Immature natural killer cell (primary cell): Measurements from ENCODE around the gene WAS. TPM values are rescaled to one million over a fixed set of nuclear protein-coding genes. Genes with fewer than 3 reads are reported as not detected.
"Not testable (repeated sequence)": the region's sequence is repeated elsewhere in the genome, so short reads cannot be mapped to it uniquely, and the experiment has no call there.

ENCODE experiments used
- DNase-seq, 3 donors: peaks; one replicate each; pipeline ENCODE4 v3.0.0; 2022; ENCODE audit warnings: mixed read lengths in 1 of 3
- H3K27ac Mint-ChIP-seq, 6 donors: one replicate each; pipeline ENCODE4 v1.8.0; 2020; ENCODE audit warnings: mixed read lengths in 6 of 6, mild to moderate bottlenecking in 5 of 6, inconsistent platforms in 4 of 6, moderate library complexity in 3 of 6
- H3K27me3 Mint-ChIP-seq, 3 donors: one replicate each; pipeline ENCODE4 v1.8.0; 2020 to 2021; ENCODE audit warnings: low read depth in 3 of 3, mild to moderate bottlenecking in 3 of 3, mixed read lengths in 3 of 3, moderate library complexity in 3 of 3, inconsistent platforms in 1 of 3
- H3K36me3 Mint-ChIP-seq, 3 donors: one replicate each; pipeline ENCODE4 v1.8.0; 2020; ENCODE audit warnings: mixed read lengths in 3 of 3, inconsistent platforms in 2 of 3, mild to moderate bottlenecking in 2 of 3
- H3K4me1 Mint-ChIP-seq, 2 donors: one replicate each; pipeline ENCODE4 v1.8.0; 2020; ENCODE audit warnings: inconsistent platforms in 2 of 2, mild to moderate bottlenecking in 2 of 2, mixed read lengths in 2 of 2, moderate library complexity in 1 of 2
- H3K4me3 Mint-ChIP-seq, 5 donors: one replicate each; pipeline ENCODE4 v1.8.0; 2020; ENCODE audit warnings: mild to moderate bottlenecking in 5 of 5, mixed read lengths in 5 of 5, inconsistent platforms in 3 of 5, moderate library complexity in 3 of 5
- H3K9me3 Mint-ChIP-seq, 6 donors: one replicate each; pipeline ENCODE4 v1.8.0; 2020; ENCODE audit warnings: mild to moderate bottlenecking in 6 of 6, mixed read lengths in 6 of 6, inconsistent platforms in 4 of 6, moderate library complexity in 3 of 6
- polyA plus RNA-seq, 3 donors: library from polyadenylated mRNA; unstranded; fragments of 300-500 nt; fragmentation: Illumina TruSeq; gene quantifications; one replicate each; pipeline ENCODE4 v1.2.3, GENCODE V29; 2021

Gene WAS
- polyA plus RNA-seq, 3 donors from 2014 or later: 15.2 to 43.0 (median 18.3) TPM

GRCh38 chrX:48676106-48676892 lies 7.3 kb upstream of the WAS start:
- peak overlapping the region; percentile 90 to 98 (median 96) for H3K27ac Mint-ChIP-seq
- no peaks in the 10 kb centered on the region for H3K9me3 Mint-ChIP-seq
- H3K4me3 Mint-ChIP-seq: peak overlapping the region; percentile 89 to 93 (median 92)
- peaks cover 16% of the 10 kb centered on the region in 2 donors for H3K4me1 Mint-ChIP-seq
- no peaks in the 10 kb centered on the region for H3K36me3 Mint-ChIP-seq
- DNase-seq: peak; percentile 90 to 94 (median 92)
- H3K27me3 Mint-ChIP-seq: peaks cover 5 to 9% (median 8%) of the 10 kb centered on the region in 3 donors

DNA sequence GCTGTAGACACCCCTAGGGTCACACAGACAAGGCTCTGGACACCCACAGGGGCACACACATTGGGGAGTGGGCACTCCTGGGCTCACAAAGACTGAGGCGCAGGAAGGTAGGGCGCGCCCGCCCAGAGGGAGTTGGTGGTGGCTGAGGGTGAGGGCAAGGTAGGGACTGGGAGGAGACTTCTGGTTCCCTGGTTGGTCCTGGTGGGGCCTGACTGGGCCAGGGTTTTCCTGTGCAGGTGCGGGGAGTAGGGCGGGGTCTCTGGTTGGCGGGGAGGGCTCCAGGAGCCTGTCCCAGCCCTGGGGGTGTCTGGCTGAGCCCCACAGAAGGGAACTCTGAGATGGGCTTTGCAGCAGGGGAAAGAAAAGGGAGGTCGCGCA lies 6.7 kb upstream of the WAS start:
- Mint-ChIP-seq H3K4me1 (peaks cover 16 to 17% of the 10 kb centered on the region in 2 donors), H3K27ac (peak overlapping the region; percentile 77 to 97 (median 87)), H3K9me3 (no peaks in the 10 kb centered on the region), H3K4me3 (peak overlapping the region; percentile 89 to 93 (median 92)), H3K36me3 (no peaks in the 10 kb centered on the region), H3K27me3 (peaks cover 5 to 11% (median 9%) of the 10 kb centered on the region in 3 donors)
- DNase-seq: no peak

DNA sequence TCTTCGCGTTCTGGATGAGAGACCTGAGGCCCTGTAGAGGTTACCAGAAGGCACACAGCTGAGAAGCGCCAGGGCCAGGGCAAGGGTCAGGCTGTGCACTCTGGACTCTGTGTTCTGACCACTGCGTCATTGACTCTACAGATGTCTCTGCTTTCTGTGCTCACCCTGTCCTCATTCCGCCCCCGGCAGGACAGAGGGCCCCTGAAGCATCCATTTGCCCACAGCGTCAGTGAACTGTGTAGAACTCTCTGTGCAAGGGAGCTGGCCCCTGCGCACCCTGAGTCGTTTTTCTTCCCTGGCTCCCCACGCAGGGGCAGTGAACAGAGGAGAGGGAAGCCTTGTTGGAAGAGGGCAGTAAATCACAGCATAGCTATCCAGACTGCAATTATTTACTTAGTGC lies 6.1 kb upstream of the WAS start:
- no peaks in the 10 kb centered on the region for H3K36me3 Mint-ChIP-seq
- peaks cover 5 to 13% (median 9%) of the 10 kb centered on the region in 3 donors for H3K27me3 Mint-ChIP-seq
- H3K4me3 Mint-ChIP-seq: peak overlapping the region; percentile 89 to 93 (median 92)
- peak overlapping the region; percentile 62 to 97 (median 84) for H3K27ac Mint-ChIP-seq
- H3K4me1 Mint-ChIP-seq: peaks cover 21% of the 10 kb centered on the region in 2 donors
- H3K9me3 Mint-ChIP-seq: no peaks in the 10 kb centered on the region
- DNase-seq: no peak

DNA sequence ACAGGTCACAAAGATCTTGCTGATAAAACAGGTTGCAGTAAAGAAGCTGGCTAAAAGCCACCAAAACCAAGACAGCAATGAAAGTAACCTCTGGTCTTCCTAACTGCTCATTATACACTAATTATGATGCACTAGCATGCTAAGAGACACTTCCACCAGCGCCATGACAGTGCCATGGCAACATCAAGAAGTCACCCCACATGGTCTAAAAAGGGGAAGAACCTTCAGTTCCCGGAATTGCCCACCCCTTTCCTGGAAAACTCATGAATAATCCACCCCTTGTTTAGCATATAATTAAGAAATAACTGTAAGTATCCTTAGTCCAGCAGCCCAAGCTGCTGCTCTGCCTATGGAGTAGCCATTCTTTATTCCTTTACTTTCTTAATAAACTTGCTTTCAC lies 3.1 kb upstream of the WAS start:
- DNase-seq, H3K36me3 Mint-ChIP-seq, H3K9me3 Mint-ChIP-seq, H3K4me3 Mint-ChIP-seq: not testable (repeated sequence)
- Mint-ChIP-seq H3K27ac (peak overlapping the region in 3 of 6 donors; percentile 37 to 52 (median 50)), H3K4me1 (peaks cover 42 to 45% of the 10 kb centered on the region in 2 donors), H3K27me3 (peaks cover 5 to 16% (median 11%) of the 10 kb centered on the region in 3 donors)

- H3K9me3 Mint-ChIP-seq, H3K36me3 Mint-ChIP-seq, H3K4me3 Mint-ChIP-seq, DNase-seq: not testable (repeated sequence)
- Mint-ChIP-seq H3K27ac (peak overlapping the region in 2 of 6 donors; percentile 50 to 52), H3K4me1 (peaks cover 42 to 44% of the 10 kb centered on the region in 2 donors), H3K27me3 (peaks cover 4 to 13% (median 9%) of the 10 kb centered on the region in 3 donors)
These were observed 2.7 kb upstream of the WAS start for GRCh38 chrX:48680925-48681324.

DNA sequence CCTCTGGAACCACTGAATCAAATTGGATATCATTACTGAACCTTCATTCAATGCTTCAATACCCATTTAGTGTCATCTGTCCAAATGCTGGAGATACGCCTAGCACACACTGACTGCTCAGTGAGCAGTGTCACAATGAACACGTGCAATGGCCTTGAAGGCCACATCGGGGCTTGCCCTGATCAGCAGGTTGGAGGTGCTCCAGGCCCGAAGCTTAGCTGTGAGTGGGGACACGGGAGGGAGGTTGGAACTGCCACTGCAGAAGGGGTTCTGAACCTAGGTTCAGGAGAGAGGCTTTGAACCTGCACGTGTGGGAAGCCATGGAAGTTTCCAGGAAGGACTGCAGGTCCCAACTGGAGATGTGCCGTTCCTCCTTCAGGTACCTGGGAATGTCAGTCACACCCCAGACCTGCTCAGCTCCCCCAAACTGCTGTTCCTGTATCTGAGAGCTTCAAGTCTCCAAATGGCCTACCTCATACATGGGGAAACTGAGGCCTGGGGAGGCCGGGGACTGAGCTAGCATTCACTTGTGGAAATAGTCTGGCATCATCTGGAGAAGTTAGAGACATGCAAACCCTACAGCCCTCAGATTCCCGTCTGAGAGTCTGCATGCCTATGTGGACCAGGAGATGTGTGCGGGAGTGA lies 1.9 kb upstream of the WAS start:
- Mint-ChIP-seq H3K9me3 (no peaks in the 10 kb centered on the region), H3K4me1 (peaks cover 47 to 50% of the 10 kb centered on the region in 2 donors), H3K27me3 (peaks cover 0 to 10% (median 3%) of the 10 kb centered on the region in 3 donors), H3K36me3 (peaks cover 0 to 5% (median 5%) of the 10 kb centered on the region in 3 donors), H3K27ac (peak overlapping the region in 3 of 6 donors; percentile 43 to 82 (median 79)), H3K4me3 (peak overlapping the region in 1 of 5 donors; percentile 44)
- no peak for DNase-seq

GRCh38 chrX:48682795-48683194 lies 804 bp upstream of the WAS start:
- H3K36me3 Mint-ChIP-seq, H3K9me3 Mint-ChIP-seq, H3K27me3 Mint-ChIP-seq, DNase-seq: not testable (repeated sequence)
- H3K4me1 Mint-ChIP-seq: peaks cover 41 to 46% of the 10 kb centered on the region in 2 donors
- peak overlapping the region; percentile 82 to 96 (median 90) for H3K27ac Mint-ChIP-seq
- peak overlapping the region in 3 of 5 donors; percentile 23 to 95 (median 54) for H3K4me3 Mint-ChIP-seq

GRCh38 chrX:48684134-48684533 lies 535 bp downstream of the WAS start:
- peaks cover 41 to 45% of the 10 kb centered on the region in 2 donors for H3K4me1 Mint-ChIP-seq
- H3K27ac Mint-ChIP-seq: peak overlapping the region; percentile 82 to 96 (median 90)
- H3K27me3 Mint-ChIP-seq: peaks cover 0 to 8% (median 2%) of the 10 kb centered on the region in 3 donors
- H3K36me3 Mint-ChIP-seq: peaks cover 5% of the 10 kb centered on the region in 3 donors
- no peak for DNase-seq
- H3K4me3 Mint-ChIP-seq: peak overlapping the region; percentile 85 to 95 (median 92)
- no peaks in the 10 kb centered on the region for H3K9me3 Mint-ChIP-seq

DNA sequence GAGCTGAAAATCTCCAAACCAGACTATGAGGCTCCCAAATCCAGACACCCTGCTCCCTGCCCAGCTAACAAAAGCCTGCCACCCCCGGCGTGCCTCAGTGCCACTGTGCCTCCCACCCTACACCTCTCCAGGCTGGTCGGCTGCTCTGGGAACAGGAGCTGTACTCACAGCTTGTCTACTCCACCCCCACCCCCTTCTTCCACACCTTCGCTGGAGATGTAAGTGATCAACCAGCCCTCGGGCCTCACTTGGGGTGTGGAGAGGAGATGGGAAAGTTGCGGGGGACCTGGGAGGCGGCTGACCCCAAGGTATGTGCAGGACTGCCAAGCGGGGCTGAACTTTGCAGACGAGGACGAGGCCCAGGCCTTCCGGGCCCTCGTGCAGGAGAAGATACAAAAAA lies 1.8 kb downstream of the WAS start:
- Mint-ChIP-seq H3K36me3 (peaks cover 5 to 7% (median 5%) of the 10 kb centered on the region in 3 donors), H3K27me3 (peaks cover 0 to 8% (median 2%) of the 10 kb centered on the region in 3 donors)

DNA sequence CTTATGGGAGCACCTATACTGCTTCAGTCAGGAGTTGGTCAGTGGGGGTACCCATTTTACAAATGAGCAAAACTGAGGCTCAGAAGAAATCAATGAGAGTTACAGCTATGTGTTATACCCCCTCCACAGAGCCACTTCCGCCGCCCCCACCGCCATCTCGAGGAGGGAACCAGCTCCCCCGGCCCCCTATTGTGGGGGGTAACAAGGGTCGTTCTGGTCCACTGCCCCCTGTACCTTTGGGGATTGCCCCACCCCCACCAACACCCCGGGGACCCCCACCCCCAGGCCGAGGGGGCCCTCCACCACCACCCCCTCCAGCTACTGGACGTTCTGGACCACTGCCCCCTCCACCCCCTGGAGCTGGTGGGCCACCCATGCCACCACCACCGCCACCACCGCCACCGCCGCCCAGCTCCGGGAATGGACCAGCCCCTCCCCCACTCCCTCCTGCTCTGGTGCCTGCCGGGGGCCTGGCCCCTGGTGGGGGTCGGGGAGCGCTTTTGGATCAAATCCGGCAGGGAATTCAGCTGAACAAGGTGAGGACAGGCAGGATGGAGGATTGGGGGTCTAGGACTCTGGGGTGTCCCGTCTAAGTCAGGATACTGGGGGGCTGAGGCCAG lies 5.0 kb downstream of the WAS start:
- DNase-seq: no peak
- H3K27ac Mint-ChIP-seq: no peak overlapping the region
- H3K9me3 Mint-ChIP-seq: no peaks in the 10 kb centered on the region
- peaks cover 31 to 34% of the 10 kb centered on the region in 2 donors for H3K4me1 Mint-ChIP-seq
- peaks cover 0 to 8% (median under 1%) of the 10 kb centered on the region in 3 donors for H3K27me3 Mint-ChIP-seq
- H3K4me3 Mint-ChIP-seq: peak overlapping the region in 1 of 5 donors; percentile 13
- H3K36me3 Mint-ChIP-seq: peaks cover 5 to 11% (median 10%) of the 10 kb centered on the region in 3 donors

More for the DNA sequence above, 1.8 kb downstream of the WAS start:
- no peak for DNase-seq
- no peaks in the 10 kb centered on the region for H3K9me3 Mint-ChIP-seq
- peak overlapping the region in 3 of 5 donors; percentile 89 to 95 (median 93) for H3K4me3 Mint-ChIP-seq
- H3K4me1 Mint-ChIP-seq: peaks cover 41 to 45% of the 10 kb centered on the region in 2 donors
- peak overlapping the region in 5 of 6 donors; percentile 82 to 94 (median 89) for H3K27ac Mint-ChIP-seq

GRCh38 chrX:48689208-48689920 lies 5.8 kb downstream of the WAS start:
- Mint-ChIP-seq H3K4me3 (peak overlapping the region in 1 of 5 donors; percentile 13), H3K27ac (peak overlapping the region in 1 of 6 donors; percentile 22), H3K9me3 (no peaks in the 10 kb centered on the region), H3K4me1 (peaks cover 25 to 27% of the 10 kb centered on the region in 2 donors), H3K27me3 (peaks cover 0 to 6% (median 0%) of the 10 kb centered on the region in 3 donors), H3K36me3 (peaks cover 5 to 11% (median 10%) of the 10 kb centered on the region in 3 donors)
- no peak for DNase-seq

GRCh38 chrX:48691746-48692145 lies 8.1 kb downstream of the WAS start:
- H3K9me3 Mint-ChIP-seq, H3K27me3 Mint-ChIP-seq, H3K4me3 Mint-ChIP-seq, DNase-seq: not testable (repeated sequence)
- Mint-ChIP-seq H3K36me3 (peaks cover 0 to 11% (median 5%) of the 10 kb centered on the region in 3 donors), H3K27ac (peak overlapping the region in 1 of 6 donors; percentile 64), H3K4me1 (peaks cover 13 to 19% of the 10 kb centered on the region in 2 donors)
